SIG-M5 treated with dmso at 0.1 percent for 504 hours (cell line): ENCODE data around the gene OTC.
A peak's percentile ranks its signal among the peaks of the same experiment; 100 is the strongest.

Source experiments
- DNase-seq: peaks from one replicate; lab custom pipeline; 2025; ENCODE audit not compliant: unreplicated experiment; lab: John Stamatoyannopoulos, UW

Gene OTC

DNA sequence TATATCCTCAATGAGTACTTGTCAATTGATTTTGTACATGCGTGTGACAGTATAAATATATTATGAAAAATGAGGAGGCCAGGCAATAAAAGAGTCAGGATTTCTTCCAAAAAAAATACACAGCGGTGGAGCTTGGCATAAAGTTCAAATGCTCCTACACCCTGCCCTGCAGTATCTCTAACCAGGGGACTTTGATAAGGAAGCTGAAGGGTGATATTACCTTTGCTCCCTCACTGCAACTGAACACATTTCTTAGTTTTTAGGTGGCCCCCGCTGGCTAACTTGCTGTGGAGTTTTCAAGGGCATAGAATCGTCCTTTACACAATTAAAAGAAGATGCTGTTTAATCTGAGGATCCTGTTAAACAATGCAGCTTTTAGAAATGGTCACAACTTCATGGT, at the start of gene OTC:
TSS of gene OTC (plus strand) at position 243 of the 400 bp plus-strand sequence. CDS start at position 336, 93 bp downstream.
- DNase-seq: no peak

DNA sequence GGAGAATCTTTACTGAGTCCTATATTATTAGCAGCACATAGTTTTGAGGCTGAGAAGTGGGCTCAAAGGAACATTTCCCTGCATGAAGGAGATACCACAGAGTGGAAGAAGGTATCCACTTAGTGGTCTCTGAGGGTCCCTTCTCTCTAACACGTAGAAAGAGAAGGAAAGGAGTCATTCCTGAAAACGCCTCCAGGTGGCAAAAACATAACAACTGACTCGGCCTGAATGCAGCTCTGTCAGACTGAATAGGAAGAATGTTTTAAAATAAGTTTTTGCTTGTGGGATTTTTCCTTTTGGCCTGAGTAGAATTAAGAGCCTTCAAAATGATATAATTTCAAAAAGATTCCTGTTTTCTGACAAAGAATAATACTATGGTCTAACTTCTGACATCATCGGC, 48.4 kb upstream of the OTC start:
- no peak for DNase-seq

DNA sequence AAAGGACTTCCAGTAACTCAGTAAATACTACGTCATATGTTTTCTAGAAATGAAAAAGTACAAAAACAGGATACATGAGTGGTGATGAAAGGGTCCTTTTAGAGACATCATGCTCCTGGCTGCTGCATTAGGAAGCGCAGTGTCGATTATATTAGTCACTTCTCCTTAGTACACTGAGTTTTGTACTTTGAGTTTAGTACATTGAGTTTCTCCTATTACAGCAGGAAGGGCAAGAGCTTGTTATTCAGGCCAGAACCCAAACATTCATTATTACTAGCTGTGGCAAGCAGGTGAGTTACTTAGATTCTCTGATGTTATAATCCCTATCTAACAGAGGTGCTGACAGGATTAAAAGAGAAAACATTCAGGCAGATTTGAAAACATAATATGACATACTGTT, 46.4 kb upstream of the OTC start:
- no peak for DNase-seq

DNA sequence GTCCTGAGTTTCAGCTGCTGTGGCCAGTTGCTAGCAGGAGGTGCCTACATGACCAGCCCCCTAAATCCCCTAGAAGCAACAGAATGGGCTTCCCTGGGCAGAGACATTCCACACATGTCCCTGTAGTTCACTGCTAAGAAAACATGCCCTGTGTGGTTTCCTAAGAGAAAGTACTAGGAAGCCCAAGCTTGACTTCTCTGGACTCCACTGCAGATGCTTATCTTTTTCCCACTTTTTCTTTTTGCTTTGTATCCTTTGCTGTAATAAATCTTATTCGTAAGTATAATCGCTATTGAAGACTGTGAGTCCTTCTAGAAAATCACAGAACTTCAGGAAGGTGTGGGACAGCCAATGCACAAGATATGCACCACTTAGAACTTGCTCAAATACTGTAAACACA, 40.7 kb upstream of the OTC start:
- no peak for DNase-seq

DNA sequence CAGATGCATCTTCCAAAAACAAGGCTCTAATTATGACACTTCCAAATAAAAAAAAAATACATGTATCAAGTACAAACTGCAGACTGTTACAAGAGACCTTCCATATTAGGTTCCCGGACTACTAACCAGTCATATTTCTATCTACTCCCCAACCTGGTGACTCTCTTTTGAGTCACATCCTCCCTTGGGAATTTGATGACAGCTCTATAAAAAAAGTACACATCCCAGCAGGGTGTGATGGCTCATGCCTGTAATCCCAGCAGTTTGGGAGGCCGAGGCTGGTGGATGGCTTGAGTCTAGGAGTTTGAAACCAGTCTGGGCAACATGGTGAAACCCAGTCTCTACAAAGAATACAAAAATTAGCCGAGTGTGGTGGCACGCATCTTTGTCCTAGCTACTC, 40.0 kb upstream of the OTC start:
- DNase-seq: no peak

DNA sequence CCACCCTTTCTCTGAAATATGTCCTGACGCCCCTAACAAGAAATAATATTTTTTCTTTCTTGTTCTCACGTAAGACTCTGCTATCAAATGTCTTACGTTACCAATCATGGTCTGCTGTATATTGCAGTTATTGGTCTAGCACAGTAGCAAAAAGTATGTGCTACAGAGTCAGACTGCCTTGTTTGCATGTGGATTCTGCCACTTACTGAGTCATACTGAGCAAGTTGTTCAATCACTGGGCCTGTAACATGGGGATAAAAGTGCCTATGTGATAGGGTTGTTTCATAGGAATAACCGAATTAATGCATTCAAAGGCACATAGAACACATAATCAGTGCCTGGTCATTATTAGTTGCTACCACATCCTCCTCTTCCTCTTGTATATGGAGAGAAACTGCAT, 39.2 kb upstream of the OTC start:
- no peak for DNase-seq

DNA sequence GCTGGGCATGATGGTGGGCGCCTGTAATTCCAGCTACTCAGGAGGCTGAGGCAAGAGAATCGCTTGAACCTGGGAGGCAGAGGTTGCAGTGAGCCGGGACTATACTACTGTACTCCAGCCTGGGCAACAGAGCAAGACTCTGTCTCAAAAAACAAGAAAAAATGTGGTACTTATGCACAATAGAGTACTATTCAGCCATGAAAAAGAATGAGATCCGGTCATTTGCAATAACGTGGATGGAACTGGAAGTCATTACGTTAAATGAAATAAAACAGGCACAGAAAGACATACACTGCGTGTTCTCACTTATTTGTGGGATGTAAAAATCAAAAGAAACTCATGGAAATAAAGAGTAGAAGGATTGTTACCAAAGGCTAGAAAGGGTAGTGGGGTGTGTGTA, 37.2 kb upstream of the OTC start:
- DNase-seq: no peak

DNA sequence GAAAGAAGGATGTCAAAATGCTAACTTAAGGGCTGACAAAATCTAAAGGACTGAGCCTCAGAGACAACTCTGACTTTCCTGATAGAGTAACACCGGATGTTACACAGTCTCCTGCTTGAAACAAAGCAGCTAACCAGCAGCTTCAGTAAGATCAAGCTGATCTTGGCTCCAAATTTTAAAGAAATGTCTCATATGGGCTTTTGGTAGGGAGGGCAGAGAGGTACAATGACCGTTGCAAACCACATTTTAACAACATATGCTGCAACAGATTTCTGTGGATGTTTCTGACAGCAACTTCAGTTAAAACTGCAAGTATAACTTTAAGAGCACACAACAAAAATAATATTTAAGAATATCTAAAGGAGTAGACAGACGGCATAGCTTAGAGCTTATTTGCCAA, 34.2 kb upstream of the OTC start:
- DNase-seq: no peak

DNA sequence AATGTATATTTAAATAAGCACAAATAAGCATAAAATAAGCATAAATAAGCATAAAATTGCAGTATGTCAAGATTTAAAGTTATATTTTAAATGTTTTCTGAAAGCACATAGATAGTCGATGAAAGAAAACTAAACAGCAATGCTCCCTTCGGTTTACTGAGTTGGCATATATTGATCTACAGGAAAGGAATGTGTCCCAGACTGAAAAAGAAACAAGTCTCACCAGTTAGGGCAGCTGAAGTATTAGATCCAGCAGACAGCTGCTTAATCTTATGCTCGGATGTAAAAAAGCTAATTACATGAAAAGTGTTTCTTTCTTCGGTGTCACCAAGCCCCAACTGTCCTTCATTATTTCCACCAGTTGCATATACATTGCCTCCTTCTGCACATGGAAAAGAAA, 33.8 kb upstream of the OTC start:
- DNase-seq: no peak

DNA sequence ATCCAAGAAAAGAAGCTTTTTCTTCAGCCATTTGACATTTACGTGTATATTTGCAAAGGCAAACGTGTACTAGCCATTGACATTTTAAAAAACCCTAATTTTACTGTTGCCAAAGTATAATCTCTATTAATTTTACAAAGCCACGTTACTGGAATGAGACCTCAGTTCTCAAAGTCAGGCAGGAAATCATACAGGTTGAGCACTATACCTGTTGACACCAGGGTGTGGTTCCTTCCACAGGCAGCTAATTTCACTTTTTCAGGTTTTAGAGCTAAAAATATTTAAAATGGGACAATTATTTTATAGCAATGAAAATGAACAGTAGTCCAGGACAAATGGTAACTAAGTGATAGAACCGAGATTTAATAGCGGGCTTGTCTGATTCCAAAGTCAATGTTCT, 31.6 kb upstream of the OTC start:
- DNase-seq: no peak

DNA sequence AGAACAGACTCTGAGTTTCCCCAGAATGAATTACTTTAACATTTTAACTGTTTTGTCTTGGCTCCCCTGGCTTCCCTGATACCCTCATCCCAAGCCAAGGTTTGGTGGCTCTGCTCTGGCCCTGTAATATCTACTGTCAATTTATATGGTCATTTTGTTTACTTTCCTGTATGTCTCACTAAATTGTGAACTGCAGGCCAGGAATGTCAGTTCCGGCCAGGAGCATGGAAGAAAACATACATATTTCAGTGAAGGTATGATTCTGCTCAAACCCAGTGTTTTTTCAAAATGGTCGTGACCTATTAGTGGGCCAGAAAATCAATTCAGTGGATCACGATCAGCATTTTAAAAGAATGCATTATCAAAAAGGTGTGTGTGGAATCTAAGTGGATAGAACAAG, 26.3 kb upstream of the OTC start:
- DNase-seq: no peak

DNA sequence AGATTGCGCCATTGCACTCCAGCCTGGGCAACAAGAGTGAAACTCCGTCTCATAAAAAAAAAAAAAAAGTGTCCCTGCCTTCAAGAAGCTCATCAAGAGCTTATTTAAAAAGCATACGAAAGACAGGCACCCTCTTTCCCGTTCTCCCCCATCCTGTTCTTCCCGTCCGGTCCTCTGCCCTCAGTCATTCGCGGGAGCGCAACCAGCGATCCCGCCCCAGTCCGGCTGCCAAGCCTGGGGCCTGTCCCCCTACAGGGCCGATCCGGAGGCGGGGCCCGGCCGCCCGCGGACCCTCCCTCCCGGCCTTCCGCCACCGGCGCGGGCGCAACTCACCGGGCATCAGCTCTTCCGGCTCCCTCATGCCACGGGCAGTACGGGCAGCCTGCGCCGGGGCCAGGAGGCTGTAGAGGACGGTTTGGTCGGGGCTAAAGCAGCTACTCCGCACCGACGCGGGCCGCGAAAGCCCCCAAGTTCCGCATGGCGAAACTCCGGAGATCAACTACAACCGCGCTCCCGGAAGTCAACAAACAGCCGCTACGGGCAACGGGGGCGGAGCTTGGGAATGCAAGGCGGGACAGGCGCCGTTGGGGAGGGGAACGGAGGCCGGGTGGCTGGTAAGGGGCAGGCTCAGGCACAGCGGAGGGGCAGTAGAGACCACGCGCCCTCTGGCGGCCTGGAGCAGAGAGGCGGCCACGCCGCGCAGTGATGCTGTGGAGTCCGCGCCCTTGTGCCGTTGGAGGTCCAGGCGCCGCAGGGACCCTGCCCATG, 25.2 kb upstream of the OTC start, which contains the start of gene RPGR:
TSS of gene RPGR (minus strand) at position 503 of the 768 bp plus-strand sequence. CDS start at position 361, 142 bp downstream.
- DNase-seq: peak; percentile 78

DNA sequence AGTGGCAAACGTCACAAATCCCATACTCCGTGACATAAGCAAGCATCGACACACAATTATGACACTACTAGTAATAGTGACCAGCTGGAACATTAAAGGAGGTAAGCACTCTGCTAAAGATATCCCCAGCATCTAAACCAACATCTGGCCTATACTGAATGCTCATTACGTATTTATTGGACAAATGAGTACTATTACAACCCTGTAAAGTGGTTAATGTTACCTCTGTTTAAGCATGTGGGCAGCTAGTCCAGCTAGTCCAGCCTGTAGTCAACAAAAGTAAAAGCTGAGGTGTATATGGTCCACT, 24.7 kb upstream of the OTC start:
- DNase-seq: no peak

DNA sequence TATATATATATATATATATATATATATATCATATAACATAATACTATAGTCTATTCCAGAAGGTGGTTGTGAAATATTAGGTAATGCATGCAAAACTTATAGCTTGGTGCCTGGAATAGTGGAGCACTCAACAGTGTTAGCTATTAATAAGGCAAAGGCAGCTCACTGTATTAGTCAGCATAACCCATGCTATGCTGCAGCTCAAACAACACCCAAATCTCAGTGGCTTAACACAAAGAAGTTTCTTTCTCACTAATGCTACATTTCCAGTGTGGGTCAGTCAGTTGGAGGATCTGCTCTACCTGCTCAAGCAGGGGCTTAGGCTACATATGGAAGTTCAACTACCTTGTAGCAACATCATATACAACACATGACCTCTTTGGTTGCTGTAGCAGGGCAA, 19.9 kb upstream of the OTC start:
- no peak for DNase-seq

DNA sequence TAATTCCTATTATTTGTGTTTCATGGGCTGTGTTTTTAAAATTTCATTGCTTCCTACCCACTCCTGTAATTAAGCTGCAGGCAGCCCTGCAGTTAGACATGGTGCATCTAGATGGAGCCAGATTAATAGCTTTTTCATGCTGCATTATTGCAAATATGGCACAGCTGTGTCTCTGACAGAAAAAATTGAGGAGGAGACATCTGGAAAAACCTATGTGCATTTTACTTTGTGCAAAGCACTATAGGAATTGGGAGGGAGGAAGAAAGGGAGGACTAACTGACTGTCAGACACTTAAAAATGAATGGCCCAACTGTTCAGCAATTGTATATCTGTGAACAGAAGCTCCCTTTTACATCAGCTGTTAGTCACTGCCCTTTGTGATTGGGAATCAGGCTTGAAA, 17.0 kb upstream of the OTC start:
- DNase-seq: no peak

DNA sequence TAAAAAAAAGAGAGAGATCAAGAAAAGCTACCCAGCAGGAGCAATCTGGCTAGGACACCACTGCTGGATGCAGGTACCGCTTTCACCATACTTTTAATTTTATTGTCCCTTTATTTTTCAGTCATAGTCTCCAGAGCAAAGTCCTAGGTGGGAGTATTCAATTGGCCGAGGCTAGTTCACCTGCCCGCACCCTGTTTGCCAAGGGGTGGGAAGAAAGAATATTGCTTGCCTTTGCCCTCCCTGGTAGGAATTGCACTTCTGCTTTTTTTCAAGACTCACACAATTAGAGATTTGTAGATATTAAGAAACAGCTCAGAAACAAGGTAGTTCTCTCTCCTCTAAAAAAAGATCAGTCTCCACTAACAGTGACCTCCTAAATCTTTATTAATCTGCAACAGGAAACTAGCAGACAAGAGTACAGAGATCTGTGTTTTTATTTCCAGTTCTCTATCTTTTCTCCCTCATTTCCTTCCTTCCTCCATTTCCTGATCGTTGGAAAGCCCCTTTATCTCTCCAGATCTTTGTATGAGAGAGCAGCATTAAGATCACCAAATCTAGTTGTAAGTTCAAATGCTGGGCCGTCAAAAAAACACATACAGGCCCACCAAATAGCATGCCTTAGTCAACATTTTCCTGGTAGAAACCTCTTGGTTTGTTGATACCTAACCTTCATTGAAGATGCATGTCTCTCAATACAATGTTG, 15.7 kb upstream of the OTC start:
- DNase-seq: no peak

DNA sequence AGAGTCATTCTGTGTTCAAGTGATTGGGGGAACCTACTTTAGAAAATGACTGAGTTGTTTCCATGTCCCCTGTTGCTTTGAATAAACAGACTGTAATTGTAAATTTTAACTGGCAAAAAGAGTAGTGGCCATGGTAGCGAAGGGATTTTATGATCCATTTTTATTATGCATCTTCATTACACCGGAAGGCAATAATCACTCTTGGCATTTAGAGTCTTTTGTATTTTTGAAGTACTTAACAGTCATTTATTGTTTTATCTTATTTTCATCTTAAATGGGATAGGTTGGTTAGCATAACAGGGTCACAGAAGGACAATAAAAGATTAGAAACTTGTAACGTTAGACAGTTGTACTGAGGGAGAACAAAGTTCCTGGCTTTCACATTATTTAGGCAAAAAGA, 11.0 kb upstream of the OTC start:
- no peak for DNase-seq

DNA sequence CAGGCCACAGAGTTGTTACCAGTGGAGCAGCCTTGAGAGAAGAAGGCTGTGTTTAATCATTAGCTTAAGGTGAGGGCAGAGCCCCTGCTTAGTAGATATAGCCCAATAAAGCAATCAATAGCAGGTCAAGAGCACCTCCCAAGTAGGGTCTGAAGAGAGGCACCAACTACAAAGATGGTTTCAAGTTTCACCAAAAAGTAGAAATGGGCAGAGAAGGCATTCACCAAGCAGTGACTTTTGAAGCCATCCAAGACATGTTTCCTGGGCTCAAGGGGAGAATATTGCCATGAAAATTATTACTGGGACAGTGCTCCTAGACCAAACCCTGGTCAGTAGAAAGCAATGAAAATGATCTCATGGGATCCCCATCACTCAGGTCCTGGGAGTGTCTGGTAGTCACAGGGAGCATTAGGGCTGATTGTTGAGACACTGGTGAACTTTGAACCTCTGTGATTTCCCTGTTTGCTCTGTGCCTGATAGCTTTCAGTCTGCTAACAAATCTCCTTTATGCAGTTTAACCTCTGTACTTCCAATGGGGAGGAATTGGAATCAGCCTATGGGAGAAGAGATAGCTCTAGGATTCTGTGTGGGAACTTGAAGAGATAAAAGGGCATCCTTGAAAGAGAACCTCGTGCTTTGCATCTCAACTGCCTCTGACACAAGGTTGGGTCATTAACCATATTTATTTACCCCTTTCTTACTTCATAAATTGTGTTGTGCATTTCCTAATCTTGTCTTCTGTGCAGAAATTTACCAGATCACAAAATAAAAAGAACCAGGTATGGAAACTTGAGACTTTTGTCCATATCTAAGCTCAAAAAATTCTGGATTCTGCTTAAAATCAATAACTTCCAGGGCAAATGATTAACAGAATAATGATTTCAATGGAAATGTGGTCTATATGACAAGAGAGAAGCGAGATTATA, 9.3 kb upstream of the OTC start:
- no peak for DNase-seq

DNA sequence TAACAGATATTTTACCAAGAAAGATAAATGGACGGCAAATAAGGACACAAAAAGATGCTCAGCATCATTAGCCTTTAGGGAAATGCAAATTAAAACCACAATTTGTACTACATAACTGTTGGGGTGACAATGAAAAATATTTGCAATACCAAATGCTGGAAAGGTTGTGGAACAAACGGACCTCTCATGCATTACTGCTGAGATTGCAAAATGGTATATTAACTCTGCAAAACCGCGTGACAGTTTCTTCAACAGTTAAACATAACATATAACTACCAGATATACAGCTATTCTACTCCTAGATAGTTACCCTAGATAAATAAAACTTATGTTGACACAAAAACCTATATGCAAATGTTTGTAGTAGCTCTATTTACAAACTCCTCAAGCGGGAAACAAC, 6.3 kb upstream of the OTC start:
- no peak for DNase-seq

DNA sequence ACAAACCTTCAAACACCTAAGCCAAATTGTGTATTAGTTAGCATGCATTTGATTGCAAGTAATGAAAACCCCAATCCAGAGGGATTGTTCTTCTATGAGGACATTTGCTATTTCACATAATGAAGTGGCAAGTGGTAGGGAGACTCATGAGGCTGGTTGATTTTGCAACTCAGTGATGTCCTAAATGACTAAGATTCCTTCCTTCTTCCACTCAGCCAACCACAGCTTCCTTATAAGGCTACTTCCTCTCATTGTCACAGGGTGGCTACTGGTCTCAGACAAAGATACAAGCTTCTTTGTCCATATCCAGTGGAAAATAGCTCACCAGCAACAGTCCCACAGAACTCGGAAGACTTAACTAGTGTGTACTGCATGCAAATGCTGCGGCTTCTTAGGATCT, 5.3 kb upstream of the OTC start:
- peak; percentile 85 for DNase-seq

DNA sequence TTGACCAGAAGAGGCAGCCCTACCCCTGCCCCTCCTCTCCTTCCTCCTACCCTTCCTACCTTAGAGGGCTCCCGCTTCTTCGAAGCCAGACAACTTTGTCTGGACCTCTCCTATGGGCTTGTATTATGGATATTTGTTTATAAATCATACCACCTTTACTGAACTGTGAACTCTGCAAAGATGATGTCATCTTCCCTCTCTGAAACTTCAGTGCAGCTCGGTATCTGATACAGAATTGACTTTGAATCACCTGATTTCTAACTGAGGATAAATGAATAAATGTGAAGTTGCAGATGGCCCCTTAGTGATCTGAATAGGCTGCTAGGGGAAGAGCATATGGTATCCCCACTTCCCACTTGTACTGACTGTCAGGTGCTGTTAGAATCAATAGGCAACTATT, 1.1 kb upstream of the OTC start:
- DNase-seq: no peak

DNA sequence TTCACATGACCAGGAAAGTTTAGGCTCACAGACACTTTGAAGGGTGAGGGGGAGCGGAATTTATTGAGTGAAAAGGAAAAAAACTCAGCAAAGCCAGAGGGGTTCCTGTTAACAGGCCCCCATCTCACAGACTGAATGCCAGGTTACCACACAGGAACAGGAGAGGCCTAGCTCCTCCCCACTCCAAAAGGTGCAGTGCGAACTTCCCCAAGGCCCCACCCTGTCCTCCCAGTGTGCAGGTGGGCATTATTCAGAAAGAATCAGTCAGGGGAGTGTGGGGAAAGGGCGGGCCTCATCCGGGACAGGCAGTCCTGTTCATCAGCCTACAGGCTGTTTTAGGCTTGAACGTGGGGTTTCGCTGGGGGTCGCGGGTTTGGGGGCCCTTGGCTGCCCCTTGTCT, 4.0 kb downstream of the OTC start:
- DNase-seq: no peak
